ENCODE results near the gene CIB4.
A peak's percentile ranks its signal among the peaks of the same experiment; 100 is the strongest.

The CIB4 gene

DNA sequence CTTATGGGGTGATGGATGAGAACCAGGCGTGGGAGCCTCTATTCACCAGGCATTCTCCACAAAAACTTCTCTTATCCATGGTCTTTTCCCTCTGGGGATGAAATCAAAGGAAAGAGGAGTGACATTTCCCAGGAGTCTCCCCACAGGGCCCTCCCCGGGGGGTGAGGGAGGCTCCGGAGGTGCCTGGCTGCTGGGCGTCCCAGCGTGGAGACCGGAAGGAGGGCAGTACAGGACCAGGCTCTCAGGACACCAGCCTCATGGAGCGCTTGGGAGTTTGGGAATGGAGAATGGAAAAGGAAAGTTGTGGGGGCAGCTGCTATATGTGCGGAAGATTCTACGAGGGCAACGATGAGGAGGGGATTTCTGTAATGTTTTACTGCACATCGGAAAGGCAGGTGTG, 22.1 kb downstream of the CIB4 start:
- Histone ChIP-seq H3K27ac (no peak overlapping the region), H3K9me3 (no peaks in the 10 kb centered on the region), H3K4me1 (peaks cover 0 to 28% (median 21%) of the 10 kb centered on the region in 4 donors), H3K27me3 (peaks cover 0 to 7% of the 10 kb centered on the region in 2 donors), H3K36me3 (no peaks in the 10 kb centered on the region), H3K4me3 (no peak overlapping the region)
- TF ChIP-seq, protein P1, sequence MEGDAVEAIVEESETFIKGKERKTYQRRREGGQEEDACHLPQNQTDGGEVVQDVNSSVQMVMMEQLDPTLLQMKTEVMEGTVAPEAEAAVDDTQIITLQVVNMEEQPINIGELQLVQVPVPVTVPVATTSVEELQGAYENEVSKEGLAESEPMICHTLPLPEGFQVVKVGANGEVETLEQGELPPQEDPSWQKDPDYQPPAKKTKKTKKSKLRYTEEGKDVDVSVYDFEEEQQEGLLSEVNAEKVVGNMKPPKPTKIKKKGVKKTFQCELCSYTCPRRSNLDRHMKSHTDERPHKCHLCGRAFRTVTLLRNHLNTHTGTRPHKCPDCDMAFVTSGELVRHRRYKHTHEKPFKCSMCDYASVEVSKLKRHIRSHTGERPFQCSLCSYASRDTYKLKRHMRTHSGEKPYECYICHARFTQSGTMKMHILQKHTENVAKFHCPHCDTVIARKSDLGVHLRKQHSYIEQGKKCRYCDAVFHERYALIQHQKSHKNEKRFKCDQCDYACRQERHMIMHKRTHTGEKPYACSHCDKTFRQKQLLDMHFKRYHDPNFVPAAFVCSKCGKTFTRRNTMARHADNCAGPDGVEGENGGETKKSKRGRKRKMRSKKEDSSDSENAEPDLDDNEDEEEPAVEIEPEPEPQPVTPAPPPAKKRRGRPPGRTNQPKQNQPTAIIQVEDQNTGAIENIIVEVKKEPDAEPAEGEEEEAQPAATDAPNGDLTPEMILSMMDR (IDR thresholded peaks at IDR 0.05), result no peak
- intact Hi-C loops (cut with DNase I; ENCODE audit: low total_unique reads), result no loop called here
- peak in 1 of 2 donors; percentile 33 for DNase-seq

DNA sequence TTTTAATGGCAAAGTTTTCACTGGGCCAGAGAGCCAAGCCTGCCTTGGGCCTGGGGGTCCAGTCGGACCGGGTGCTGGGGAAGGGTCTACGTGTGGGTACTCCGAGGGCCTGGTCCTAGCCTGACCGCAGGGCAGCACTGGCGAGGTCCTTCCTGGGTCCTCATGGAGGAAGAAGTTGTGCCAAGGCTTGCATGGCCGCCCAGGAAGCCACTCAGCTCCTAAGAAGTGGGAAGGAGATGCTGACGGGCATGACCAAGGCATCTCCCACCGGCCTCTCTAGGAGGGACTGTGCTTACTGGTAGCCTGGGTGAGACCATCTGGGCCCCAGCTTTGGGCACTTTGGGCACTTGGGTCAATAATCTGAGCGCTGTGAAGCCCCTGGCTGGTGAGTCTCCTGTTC, 22.6 kb downstream of the CIB4 start:
- peaks cover 0 to 7% of the 10 kb centered on the region in 2 donors for H3K27me3 ChIP-seq
- intact Hi-C loops (cut with DNase I; ENCODE audit: low total_unique reads), result no loop called here

DNA sequence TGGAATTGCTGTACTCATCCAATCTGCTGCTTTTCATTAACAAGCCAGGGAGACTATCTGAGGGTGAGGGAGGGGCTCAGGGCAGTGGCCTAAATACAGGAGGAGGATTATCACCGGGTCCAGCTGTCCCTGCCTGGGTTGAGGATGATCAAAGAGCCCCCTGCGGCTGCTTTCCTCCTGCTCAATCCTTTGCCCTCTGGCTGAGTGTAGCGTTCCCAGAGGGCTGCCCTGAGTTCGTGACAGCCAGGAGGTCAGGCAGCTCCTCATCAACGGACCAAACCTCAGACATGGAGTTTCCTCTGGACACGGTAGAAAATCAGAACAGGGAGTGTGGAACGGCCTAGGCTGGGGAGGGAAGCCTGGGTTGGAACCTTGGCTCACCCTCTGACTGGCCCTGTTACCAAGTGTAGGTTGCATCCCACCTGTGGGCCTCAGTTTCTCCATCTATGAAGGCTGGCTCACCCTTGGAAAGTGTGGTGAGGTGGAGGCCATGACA, 23.5 kb downstream of the CIB4 start:
- H3K4me1 ChIP-seq, result peaks cover 0 to 35% (median 31%) of the 10 kb centered on the region in 4 donors
- peak in 1 of 2 donors; percentile 39 for DNase-seq

More for the DNA sequence above, 22.6 kb downstream of the CIB4 start:
- Histone ChIP-seq H3K36me3 (no peaks in the 10 kb centered on the region), H3K9me3 (no peaks in the 10 kb centered on the region), H3K4me3 (no peak overlapping the region), H3K4me1 (peaks cover 0 to 28% (median 24%) of the 10 kb centered on the region in 4 donors), H3K27ac (no peak overlapping the region)
- TF ChIP-seq, protein P1 (IDR thresholded peaks at IDR 0.05), result no peak
- DNase-seq, result peak in 1 of 2 donors; percentile 55

DNA sequence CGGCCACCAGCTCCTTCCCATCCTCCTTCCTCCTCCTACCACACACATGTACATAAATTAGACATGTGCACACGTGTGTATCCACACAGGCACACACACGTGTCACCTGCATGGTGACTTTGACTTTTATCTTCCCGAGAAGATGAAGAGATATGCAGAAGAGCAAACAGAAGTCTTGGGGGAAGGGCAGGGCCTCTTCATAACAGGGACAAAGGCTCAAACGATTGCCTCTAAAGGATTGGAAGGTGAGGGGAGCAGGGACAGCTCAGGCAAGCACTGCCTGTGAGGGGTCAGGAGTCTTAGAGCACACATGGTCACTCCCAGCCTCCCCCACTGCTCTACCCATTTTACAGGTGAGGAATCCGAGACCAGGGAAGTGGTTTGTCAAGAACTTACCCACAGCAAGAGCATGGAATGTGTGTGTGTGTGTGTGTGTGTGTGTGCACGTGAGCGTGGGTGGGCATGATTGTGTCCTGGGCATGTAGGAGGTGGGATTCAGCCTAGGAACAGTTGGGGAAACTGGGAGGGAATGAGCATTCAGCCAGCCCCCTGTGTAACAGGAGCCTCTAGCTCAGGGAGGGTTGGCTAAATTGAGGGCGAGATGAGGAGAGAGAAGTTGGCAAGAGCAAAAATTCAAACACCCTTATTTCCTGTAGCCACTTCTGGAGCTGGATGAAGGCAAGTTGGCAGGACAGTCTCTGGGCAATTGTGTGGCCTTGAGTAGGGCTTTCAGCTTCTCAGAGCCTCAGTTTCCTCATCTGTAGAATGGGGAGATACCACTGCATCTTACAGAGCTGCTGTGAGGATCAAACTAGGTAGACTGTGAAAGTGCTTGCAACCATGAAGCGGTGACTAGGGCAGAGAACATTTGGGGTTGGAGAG, 24.2 kb downstream of the CIB4 start:
- H3K9me3 ChIP-seq, result no peaks in the 10 kb centered on the region
- peaks cover 0 to 7% of the 10 kb centered on the region in 2 donors for H3K27me3 ChIP-seq
- intact Hi-C loops (cut with DNase I; ENCODE audit: low total_unique reads), result loop anchor here (2.0 kb wide), 1 partner anchor 72 kb away; no protein-coding TSS in a partner anchor
- no peak overlapping the region for H3K4me3 ChIP-seq
- peaks cover 0 to 42% (median 36%) of the 10 kb centered on the region in 4 donors for H3K4me1 ChIP-seq
- H3K36me3 ChIP-seq, result no peaks in the 10 kb centered on the region
- no peak for DNase-seq
- TF ChIP-seq, protein P1 (IDR thresholded peaks at IDR 0.05), result no peak
- no peak overlapping the region for H3K27ac ChIP-seq

More for the DNA sequence above, 23.5 kb downstream of the CIB4 start:
- intact Hi-C loops (cut with DNase I; ENCODE audit: low total_unique reads), result loop anchor here (2.0 kb wide), 1 partner anchor 71 kb away; no protein-coding TSS in a partner anchor
- TF ChIP-seq, protein P1 (IDR thresholded peaks at IDR 0.05), result no peak
- no peak overlapping the region for H3K4me3 ChIP-seq
- H3K27me3 ChIP-seq, result peaks cover 0 to 7% of the 10 kb centered on the region in 2 donors
- no peaks in the 10 kb centered on the region for H3K9me3 ChIP-seq
- no peak overlapping the region for H3K27ac ChIP-seq
- no peaks in the 10 kb centered on the region for H3K36me3 ChIP-seq

DNA sequence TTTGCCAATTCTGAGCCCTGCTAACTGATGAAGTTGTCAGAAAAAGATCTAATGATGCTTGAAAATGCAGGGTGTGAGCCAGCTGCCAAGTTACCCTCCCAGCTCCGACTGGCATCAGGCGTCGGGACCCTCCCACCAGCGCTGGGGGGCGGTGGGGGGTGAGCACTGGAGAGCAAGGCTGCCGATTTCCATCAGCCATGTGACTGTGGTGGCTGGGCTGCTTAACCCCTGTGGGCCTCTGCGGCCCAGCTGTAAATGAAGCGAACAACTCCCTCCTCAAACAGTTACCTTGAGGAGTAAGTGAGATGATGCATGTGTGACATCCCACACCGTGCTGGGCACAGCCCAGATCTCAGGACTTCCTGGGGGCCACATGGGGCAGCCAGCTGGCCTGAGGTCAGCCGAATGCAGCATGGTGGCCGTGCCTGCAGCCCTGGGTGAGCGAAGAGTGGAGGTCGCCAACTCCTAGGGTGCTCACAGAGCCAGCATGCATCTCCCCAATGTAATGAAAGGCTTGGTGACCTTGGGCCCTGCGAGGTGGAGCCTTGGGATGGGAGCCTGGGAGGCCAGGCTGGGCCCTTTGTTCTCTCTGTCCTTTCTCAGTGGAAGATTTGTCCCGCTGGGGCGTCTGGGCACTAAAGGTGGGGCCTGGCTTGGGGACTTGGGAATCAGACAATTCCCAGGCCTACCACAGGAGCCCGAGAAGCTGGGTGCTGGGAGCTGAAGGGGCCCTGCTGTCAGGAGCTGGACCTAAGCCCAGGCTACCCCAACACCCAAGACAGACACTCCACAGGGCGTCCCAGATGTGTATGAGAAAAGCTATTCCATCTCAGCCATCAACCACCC, 25.1 kb downstream of the CIB4 start:
- no peak overlapping the region for H3K4me3 ChIP-seq
- no peaks in the 10 kb centered on the region for H3K36me3 ChIP-seq
- no peaks in the 10 kb centered on the region for H3K9me3 ChIP-seq
- peaks cover 0 to 42% (median 36%) of the 10 kb centered on the region in 4 donors for H3K4me1 ChIP-seq
- TF ChIP-seq, protein P1 (IDR thresholded peaks at IDR 0.05), result no peak
- H3K27ac ChIP-seq, result no peak overlapping the region
- intact Hi-C loops (cut with DNase I; ENCODE audit: low total_unique reads), result loop anchor here (2.0 kb wide), 1 partner anchor 73 kb away; no protein-coding TSS in a partner anchor
- H3K27me3 ChIP-seq, result peaks cover 0 to 7% of the 10 kb centered on the region in 2 donors
- DNase-seq, result peak in 1 of 2 donors; percentile 48

Data from tibial artery (tissue), 4 donors.